ENCODE data around the gene FMN1.

DNA sequence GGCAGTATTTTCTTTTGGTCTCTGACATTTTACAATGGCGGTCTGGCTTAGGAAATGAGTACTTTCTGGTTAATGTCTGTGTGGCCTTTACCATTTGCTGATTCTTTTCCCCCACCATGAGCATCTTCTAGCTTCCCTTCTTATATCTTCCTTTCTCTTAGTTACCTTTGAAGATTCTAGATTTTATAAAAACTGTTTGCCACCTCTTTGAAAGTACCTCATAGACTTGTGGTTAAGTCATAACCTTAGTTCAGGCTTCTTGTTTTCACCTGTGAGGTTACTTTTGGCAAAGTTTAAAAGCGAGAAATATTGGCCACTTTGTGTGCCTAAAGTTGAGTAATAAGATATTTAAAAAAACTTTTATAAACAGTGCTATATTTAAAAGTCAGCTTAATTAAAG is 147.4 kb downstream of the FMN1 start:
- TF ChIP-seq, protein P1, sequence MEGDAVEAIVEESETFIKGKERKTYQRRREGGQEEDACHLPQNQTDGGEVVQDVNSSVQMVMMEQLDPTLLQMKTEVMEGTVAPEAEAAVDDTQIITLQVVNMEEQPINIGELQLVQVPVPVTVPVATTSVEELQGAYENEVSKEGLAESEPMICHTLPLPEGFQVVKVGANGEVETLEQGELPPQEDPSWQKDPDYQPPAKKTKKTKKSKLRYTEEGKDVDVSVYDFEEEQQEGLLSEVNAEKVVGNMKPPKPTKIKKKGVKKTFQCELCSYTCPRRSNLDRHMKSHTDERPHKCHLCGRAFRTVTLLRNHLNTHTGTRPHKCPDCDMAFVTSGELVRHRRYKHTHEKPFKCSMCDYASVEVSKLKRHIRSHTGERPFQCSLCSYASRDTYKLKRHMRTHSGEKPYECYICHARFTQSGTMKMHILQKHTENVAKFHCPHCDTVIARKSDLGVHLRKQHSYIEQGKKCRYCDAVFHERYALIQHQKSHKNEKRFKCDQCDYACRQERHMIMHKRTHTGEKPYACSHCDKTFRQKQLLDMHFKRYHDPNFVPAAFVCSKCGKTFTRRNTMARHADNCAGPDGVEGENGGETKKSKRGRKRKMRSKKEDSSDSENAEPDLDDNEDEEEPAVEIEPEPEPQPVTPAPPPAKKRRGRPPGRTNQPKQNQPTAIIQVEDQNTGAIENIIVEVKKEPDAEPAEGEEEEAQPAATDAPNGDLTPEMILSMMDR (IDR thresholded peaks at IDR 0.05), result no peak
- TF ChIP-seq EP300 (IDR thresholded peaks at IDR 0.05), result no peak
- no peak for TF ChIP-seq POLR2AphosphoS5 (IDR thresholded peaks at IDR 0.05)

Data from upper lobe of left lung (tissue), 4 donors.